WI38 (cell line): ENCODE results near the gene ZBTB46.

Experiments
- H3K4me3 ChIP-seq: 2 replicates; pipeline ENCODE4 v1.5.1; 2011; ENCODE audit warnings: low read depth, mild to moderate bottlenecking, control low read depth, low read length
- TF ChIP-seq, protein P1 (sequence below): IDR thresholded peaks from 2 replicates; pipeline ENCODE4 v1.5.1; 2012; ENCODE audit warnings: low read depth, mild to moderate bottlenecking, control low read depth, low read length

The ZBTB46 gene

DNA sequence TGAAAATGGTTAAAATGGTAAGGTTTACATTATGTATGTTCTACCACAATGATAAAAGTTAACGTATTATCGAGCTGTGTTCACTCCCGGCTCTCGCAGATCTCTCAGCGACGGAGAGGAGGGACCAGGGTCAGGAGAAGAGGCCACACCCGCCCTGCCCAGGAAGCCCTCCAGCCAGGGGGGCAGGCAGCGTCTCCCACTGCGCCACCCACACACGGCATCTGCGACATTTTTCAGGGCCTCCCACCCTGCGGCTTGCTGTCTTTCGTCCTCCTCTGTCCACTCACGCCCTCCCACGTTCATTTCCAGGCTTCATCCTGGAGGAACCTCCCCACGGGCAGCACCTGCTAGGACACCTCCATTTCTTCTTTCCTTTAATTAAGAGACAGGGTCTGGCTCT, 43.3 kb downstream of the ZBTB46 start:
- H3K4me3 ChIP-seq, result no peak overlapping the region
- TF ChIP-seq, protein P1, sequence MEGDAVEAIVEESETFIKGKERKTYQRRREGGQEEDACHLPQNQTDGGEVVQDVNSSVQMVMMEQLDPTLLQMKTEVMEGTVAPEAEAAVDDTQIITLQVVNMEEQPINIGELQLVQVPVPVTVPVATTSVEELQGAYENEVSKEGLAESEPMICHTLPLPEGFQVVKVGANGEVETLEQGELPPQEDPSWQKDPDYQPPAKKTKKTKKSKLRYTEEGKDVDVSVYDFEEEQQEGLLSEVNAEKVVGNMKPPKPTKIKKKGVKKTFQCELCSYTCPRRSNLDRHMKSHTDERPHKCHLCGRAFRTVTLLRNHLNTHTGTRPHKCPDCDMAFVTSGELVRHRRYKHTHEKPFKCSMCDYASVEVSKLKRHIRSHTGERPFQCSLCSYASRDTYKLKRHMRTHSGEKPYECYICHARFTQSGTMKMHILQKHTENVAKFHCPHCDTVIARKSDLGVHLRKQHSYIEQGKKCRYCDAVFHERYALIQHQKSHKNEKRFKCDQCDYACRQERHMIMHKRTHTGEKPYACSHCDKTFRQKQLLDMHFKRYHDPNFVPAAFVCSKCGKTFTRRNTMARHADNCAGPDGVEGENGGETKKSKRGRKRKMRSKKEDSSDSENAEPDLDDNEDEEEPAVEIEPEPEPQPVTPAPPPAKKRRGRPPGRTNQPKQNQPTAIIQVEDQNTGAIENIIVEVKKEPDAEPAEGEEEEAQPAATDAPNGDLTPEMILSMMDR, result no peak

DNA sequence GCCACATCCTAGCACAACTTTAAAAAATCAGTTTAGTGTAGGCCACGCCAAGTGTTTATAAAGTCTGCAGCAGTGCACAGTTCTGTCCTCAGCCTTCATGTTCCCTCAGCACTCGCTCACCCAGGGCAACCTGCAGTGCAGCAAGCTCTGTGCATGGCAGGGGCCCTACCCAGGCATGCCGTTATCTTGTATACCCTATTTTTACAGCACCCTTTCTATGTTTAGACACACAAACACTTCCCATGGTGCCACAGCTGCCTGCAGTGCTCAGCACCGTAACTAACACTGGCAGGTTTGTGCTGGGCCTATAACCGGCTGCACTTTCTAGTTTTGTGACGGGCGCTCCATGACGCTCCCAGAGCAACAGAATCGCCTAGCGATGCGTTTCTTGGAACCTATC, 43.8 kb downstream of the ZBTB46 start:
- no peak overlapping the region for H3K4me3 ChIP-seq
- TF ChIP-seq, protein P1, result no peak

DNA sequence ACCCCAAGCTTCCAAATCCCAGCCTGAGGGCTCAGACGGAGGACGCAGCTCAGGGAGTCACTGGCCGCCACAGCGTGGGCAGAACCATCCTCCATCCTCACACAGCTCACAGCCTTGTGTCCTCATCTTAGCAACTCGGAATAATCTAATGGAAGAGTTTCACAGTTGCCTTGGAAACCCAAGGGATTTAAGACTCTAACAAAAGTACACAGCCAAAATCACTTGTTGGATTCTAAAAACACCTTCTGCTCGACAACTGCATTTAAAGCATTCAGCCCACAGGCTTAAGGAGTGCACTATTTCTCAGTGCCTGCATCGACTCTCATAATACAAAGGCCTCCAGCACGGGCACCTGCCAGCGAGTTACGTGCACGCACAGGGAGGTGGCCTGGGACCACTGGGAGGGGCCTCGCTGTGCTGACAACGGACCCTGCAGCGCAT, 45.4 kb downstream of the ZBTB46 start:
- no peak overlapping the region for H3K4me3 ChIP-seq
- TF ChIP-seq, protein P1, result no peak

DNA sequence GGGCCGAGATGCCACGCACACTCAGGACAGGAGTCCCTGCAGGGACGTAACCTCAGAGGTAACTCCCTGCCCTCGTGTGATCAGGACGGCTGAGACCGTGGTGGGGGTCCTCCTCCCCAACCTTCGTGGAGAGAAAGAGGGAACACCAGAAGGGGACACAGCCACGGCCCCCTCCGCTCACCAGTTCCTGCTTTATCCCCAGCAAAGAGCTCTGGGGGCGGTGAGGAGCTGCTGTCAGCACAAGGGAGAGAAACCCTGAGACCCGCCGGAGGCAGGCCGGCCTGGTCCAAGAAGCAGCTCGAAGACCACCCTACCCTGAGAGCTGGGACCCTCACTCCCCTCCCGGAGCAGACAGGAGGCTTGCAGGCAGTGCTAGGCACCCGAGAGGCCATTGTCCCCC, 47.1 kb downstream of the ZBTB46 start:
- TF ChIP-seq, protein P1, result no peak

DNA sequence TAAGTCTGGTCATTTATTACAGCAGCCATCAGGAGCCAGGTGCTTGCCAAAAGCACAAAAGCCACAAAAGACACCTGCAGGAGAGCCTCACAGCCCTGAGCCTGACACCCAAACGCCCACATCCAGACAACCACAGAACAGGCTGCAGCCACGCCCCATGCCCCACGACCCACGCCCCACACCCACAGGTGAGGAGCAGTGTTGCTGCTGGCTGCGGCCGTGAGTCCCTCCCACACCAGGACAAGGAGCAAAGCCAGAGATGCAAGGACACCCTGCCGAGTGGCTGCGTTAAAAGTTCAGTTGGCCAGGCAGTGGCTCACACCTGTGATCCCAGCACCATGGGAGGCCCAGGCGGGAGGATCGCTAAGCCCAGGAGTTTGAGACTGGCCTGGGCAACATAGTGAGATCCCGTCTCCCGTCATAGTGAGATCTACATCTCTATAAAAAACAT, 48.5 kb downstream of the ZBTB46 start:
- TF ChIP-seq, protein P1, result no peak
- no peak overlapping the region for H3K4me3 ChIP-seq

More for the DNA sequence above, 47.1 kb downstream of the ZBTB46 start:
- no peak overlapping the region for H3K4me3 ChIP-seq

DNA sequence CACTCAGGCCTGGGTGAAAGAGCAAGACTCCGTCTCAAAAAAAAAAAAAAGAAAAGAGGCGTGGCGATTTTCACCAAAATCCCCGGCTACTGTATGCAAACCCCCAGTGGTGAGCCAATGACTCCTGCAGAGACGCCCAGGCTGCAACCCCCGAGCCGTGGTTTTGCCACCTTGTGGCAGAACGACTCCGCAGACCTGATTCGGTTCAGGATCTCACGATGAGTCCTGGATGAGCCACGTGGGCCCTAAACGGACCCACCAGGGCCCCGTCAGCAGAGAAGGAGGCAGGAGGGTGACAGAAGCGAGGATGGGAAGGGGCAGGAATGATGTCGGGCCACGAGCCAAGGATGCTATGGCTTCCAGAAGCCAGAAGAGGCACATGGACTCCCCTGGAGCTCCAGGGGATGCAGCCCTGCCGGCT, 49.0 kb downstream of the ZBTB46 start:
- TF ChIP-seq, protein P1, result no peak
- H3K4me3 ChIP-seq, result no peak overlapping the region

DNA sequence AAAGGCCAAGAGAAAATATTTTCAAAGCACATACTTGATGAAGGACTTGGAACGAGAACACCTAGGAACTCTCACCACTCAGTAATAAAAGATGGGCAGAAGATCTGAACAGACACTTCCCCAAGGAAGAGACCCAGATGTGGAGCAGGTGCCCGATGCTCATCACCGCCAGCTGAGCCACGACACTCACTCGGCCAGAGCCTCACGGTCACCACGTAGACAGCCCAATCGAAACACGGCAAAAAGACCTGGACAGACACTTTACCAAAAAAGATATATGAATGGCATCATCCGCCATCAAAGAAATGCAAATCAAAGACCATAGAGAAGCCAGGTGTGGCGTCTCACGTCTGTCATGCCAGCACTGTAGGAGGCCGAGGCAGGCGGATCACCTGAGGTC, 49.9 kb downstream of the ZBTB46 start:
- TF ChIP-seq, protein P1, result no peak
- H3K4me3 ChIP-seq, result no peak overlapping the region
